Measurements from ENCODE around the gene SLC26A9. TPM values are rescaled to one million over a fixed set of nuclear protein-coding genes. Genes with fewer than 3 reads are reported as not detected.

SLC26A9 gene
- total RNA-seq, 6 experiments from 2014 or later: 0.09 TPM; not detected in 5

DNA sequence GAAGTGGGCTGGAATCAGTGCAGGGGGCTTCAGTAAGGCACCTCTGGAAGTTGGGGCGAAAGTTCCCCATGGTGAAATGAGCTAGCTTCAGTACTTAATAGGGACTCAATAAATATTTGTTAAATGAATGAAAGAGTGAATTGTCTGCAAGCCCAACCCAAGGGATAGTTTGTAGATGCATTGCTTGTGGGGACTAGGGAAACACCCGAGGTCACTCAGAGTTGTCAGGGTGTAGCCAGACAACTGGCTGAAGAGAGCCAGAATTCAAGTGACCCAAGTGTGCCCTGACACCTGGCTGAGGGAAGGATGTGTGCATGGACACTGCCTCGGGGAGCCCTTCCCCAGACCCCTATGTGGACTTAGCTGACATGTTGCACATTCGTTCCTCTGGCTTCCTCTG, 1.3 kb upstream of the SLC26A9 start:
- WGBS (ENCODE audit: insufficient coverage, low coverage, low lambda C conversion rate, missing lambda C conversion rate): 29% methylated on average over 3 of the region's 4 CpGs
- H3K9me3 ChIP-seq: no peaks in the 10 kb centered on the region
- no peaks in the 10 kb centered on the region for H3K4me1 ChIP-seq
- intact Hi-C loops (cut with DNase I): no loop called here
- ATAC-seq (no peak), DNase-seq (no peak)
- no peaks in the 10 kb centered on the region for H3K36me3 ChIP-seq
- H3K27ac ChIP-seq: no peak overlapping the region
- TF ChIP-seq, protein P1, sequence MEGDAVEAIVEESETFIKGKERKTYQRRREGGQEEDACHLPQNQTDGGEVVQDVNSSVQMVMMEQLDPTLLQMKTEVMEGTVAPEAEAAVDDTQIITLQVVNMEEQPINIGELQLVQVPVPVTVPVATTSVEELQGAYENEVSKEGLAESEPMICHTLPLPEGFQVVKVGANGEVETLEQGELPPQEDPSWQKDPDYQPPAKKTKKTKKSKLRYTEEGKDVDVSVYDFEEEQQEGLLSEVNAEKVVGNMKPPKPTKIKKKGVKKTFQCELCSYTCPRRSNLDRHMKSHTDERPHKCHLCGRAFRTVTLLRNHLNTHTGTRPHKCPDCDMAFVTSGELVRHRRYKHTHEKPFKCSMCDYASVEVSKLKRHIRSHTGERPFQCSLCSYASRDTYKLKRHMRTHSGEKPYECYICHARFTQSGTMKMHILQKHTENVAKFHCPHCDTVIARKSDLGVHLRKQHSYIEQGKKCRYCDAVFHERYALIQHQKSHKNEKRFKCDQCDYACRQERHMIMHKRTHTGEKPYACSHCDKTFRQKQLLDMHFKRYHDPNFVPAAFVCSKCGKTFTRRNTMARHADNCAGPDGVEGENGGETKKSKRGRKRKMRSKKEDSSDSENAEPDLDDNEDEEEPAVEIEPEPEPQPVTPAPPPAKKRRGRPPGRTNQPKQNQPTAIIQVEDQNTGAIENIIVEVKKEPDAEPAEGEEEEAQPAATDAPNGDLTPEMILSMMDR (IDR thresholded peaks at IDR 0.05): no peak
- TF ChIP-seq POLR2A (IDR thresholded peaks at IDR 0.05): no peak
- H3K4me3 ChIP-seq: no peak overlapping the region
- no peaks in the 10 kb centered on the region for H3K27me3 ChIP-seq

GRCh38 chr1:205942631-205943159, 561 bp downstream of the SLC26A9 start:
- Histone ChIP-seq H3K36me3 (no peaks in the 10 kb centered on the region), H3K4me3 (no peak overlapping the region), H3K27ac (no peak overlapping the region), H3K4me1 (no peaks in the 10 kb centered on the region), H3K27me3 (no peaks in the 10 kb centered on the region), H3K9me3 (no peaks in the 10 kb centered on the region)
- intact Hi-C loops (cut with DNase I): no loop called here
- 74% methylated on average over 8 of the region's 12 CpGs for WGBS (ENCODE audit: insufficient coverage, low coverage, low lambda C conversion rate, missing lambda C conversion rate)
- TF ChIP-seq, protein P1 (IDR thresholded peaks at IDR 0.05): no peak
- TF ChIP-seq POLR2A (IDR thresholded peaks at IDR 0.05): no peak
- ATAC-seq (no peak), DNase-seq (no peak)

GRCh38 chr1:205940710-205941109, 2.5 kb downstream of the SLC26A9 start:
- H3K4me1 ChIP-seq: no peaks in the 10 kb centered on the region
- no peaks in the 10 kb centered on the region for H3K27me3 ChIP-seq
- ATAC-seq: no peak
- H3K36me3 ChIP-seq: no peaks in the 10 kb centered on the region
- no peak overlapping the region for H3K27ac ChIP-seq
- WGBS (ENCODE audit: insufficient coverage, low coverage, low lambda C conversion rate, missing lambda C conversion rate): 60% methylated on average over 1 of the region's 5 CpGs
- TF ChIP-seq POLR2A (IDR thresholded peaks at IDR 0.05): no peak
- TF ChIP-seq, protein P1 (IDR thresholded peaks at IDR 0.05): no peak
- H3K9me3 ChIP-seq: no peaks in the 10 kb centered on the region
- no peak overlapping the region for H3K4me3 ChIP-seq
- intact Hi-C loops (cut with DNase I): no loop called here
- DNase-seq: no peak

- DNase-seq (no peak), ATAC-seq (peak in 1 of 4 donors; percentile 15)
- no peaks in the 10 kb centered on the region for H3K4me1 ChIP-seq
- TF ChIP-seq, protein P1 (IDR thresholded peaks at IDR 0.05): no peak
- TF ChIP-seq POLR2A (IDR thresholded peaks at IDR 0.05): no peak
- 26% methylated on average over 7 of the region's 7 CpGs for WGBS (ENCODE audit: insufficient coverage, low coverage, low lambda C conversion rate, missing lambda C conversion rate)
- H3K36me3 ChIP-seq: no peaks in the 10 kb centered on the region
- no peak overlapping the region for H3K27ac ChIP-seq
- intact Hi-C loops (cut with DNase I): no loop called here
- H3K4me3 ChIP-seq: no peak overlapping the region
- no peaks in the 10 kb centered on the region for H3K9me3 ChIP-seq
- H3K27me3 ChIP-seq: no peaks in the 10 kb centered on the region
Measured at GRCh38 chr1:205939690-205940330, 3.4 kb downstream of the SLC26A9 start.
